OCI-LY7 (cell line): ENCODE measurements around the gene NRK.
A peak's percentile ranks its signal among the peaks of the same experiment; 100 is the strongest.

ENCODE experiments used
- EZH2phosphoT487 ChIP-seq: fragments of 200-600 bp; sonication (generic); IDR thresholded peaks from 2 replicates; pipeline ENCODE4 v1.6.1; 2018; ENCODE audit warnings: low read depth, borderline replicate concordance, mild to moderate bottlenecking, mixed run types, antibody characterized with exemption, low read length, moderate library complexity, mixed read lengths
- TF ChIP-seq, protein P1 (sequence below): fragments of 200-600 bp; sonication (generic); conservative IDR thresholded peaks from 2 replicates; pipeline ENCODE4 v1.5.1; 2014; ENCODE audit warnings: mild to moderate bottlenecking, antibody characterized with exemption, low read length, moderate library complexity, mixed read lengths

- TF ChIP-seq, protein P1, sequence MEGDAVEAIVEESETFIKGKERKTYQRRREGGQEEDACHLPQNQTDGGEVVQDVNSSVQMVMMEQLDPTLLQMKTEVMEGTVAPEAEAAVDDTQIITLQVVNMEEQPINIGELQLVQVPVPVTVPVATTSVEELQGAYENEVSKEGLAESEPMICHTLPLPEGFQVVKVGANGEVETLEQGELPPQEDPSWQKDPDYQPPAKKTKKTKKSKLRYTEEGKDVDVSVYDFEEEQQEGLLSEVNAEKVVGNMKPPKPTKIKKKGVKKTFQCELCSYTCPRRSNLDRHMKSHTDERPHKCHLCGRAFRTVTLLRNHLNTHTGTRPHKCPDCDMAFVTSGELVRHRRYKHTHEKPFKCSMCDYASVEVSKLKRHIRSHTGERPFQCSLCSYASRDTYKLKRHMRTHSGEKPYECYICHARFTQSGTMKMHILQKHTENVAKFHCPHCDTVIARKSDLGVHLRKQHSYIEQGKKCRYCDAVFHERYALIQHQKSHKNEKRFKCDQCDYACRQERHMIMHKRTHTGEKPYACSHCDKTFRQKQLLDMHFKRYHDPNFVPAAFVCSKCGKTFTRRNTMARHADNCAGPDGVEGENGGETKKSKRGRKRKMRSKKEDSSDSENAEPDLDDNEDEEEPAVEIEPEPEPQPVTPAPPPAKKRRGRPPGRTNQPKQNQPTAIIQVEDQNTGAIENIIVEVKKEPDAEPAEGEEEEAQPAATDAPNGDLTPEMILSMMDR: peak; percentile 33; the same call in 1 of the 2 replicates
- no peak for TF ChIP-seq EZH2phosphoT487
Measured at GRCh38 chrX:105975382-105975781, 153.0 kb downstream of the NRK start.
